NCI-H2196 treated with DMSO at 0.1 percent for 48 hours (cell line): ENCODE measurements around the gene BBS2.

Experiments used
- DNase-seq: peaks from one replicate; lab custom pipeline; 2025; ENCODE audit not compliant: unreplicated experiment; lab: John Stamatoyannopoulos, UW

BBS2 gene

DNA sequence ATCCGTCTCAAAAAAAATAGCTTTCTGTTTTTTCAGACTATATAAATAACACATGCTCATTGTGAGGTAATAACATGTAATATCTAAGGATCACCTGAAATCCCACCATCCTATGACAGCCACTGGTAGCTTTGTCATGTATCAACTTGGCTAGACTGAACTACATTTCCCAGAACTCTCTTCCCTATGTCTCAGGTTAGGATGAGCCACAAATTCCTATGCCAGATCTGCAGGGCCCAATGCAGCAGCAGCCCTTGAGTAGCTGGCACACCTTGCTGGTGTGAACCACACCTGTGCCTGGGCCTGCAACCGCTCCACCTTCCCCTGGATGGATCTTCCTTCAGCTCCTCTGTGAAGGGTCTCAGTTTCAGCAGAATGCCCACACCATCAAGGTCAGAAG, 40.4 kb downstream of the BBS2 start:
- no peak for DNase-seq

DNA sequence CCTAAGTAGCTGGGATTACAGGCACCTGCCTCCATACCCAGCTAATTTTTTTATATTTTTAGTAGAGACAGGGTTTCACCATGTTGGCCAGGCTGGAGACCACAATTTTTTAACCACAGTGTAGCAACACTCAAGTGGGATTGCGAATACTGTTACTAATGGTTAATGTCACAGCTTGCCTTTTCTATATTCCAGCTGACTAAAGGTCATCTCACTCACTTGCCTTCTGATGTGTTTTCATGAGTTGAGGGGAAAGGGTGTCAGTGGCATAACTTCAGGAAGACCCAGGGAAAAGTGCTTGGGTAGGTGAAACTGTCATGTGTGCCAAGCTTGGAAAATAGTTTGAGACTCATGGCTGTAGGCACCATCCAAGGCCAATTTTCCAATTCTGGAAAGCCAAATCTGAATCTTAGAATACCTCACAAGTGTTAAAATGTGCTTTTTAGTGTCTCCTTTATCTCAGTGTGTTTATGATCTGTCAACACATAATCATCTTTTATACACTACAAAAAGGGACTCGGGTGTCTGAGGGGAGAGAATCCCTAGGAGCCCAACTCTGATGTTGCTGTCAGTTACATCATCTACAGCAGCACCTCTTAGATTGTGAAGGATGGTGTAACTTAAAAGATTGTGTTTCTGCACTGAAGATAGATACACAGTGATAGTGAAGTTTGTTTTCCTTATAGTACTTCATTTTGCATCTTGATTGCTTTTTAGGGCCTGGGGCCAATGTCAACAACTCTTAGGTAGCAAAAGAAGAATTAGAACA, 41.4 kb downstream of the BBS2 start:
- DNase-seq, result no peak

DNA sequence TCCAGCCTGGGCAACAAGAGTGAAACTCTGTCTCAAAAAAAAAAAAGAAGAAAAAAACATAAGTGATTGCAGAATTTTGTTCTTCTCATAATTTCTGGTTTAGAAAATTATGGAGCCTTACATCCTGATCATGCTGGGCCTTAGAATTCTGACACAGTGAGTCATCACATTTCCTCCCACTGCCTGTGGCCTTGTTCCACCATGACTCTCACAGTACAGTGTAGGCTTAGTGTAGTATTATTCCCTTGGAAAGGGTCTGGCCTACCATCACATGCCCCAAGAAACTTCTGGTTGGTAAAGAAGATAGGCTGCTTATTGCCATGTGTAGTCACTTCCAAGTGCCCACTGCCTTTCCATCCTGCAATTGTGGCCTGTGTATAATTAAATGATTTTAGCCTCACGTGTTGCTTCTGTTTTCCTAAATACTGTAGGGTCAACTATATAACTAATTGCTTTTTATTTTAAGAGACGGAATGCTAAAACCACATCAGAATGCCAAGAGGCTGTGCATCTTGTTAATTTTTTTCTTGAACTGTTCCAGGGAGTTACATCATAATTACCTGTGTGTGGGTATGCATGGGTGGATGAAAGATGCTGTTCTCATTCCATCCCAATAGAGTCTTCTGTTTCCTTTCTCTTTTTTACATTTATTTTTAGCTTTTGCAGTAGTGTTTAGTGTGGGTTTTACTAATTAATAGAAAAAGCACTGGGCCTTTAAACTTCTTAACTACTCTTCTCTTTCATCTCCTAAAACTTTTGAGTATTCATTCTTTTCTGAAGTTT, 42.5 kb downstream of the BBS2 start:
- no peak for DNase-seq

DNA sequence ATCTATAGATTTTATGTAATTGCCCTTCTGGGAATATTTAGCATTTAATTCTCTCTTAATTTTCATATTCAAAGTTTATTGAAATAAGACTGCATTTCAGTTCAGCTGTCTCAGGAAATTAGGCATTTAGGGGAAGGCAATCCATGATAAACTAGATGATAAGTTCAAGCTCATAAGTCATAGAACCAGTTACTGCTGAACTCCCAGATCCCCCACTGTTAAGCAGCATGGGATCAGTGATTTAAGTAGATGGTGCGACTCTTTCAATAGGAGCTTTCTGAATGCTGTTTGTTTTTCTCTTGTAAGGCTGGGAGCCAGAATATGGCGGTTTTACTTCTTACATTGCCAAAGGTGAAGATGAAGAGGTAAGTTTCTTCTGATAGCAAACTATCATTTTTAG, 44.6 kb downstream of the BBS2 start:
- DNase-seq, result no peak

DNA sequence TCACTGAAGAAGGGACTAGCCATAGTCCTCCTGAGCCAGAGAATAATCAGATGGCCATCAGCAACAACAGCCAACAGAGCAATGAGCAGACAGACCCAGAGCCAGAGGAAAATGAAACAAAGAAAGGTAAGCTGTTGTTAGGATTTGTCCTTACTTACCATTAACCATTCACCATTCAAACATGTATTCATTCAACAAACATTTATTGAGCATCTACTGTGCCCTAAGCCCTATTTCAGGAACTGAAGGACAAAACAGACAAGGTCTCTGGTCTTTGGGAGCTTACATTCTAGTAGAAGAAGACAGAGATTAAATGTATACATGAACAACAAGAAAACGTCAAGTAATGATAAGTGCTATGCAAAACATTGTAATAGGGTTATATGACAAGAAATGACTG, 49.2 kb downstream of the BBS2 start:
- DNase-seq, result no peak

DNA sequence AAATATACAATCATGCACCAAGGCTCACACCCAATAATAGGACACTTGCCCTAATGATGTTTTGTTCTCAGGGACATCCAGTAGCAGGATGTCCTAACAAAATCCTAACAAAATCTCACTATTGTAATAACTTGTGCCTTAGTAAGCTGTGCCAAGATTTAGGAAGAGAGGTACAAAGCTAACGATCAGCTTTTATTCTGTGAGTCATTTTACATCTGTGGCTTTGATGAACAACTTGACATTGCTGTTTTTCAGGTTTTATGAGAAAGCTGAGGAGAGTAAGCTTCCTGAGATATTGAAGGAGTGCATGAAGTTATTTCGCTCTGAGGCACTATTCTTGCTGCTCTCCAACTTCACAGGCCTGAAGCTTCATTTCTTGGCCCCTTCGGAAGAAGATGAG, 49.6 kb downstream of the BBS2 start:
- no peak for DNase-seq

DNA sequence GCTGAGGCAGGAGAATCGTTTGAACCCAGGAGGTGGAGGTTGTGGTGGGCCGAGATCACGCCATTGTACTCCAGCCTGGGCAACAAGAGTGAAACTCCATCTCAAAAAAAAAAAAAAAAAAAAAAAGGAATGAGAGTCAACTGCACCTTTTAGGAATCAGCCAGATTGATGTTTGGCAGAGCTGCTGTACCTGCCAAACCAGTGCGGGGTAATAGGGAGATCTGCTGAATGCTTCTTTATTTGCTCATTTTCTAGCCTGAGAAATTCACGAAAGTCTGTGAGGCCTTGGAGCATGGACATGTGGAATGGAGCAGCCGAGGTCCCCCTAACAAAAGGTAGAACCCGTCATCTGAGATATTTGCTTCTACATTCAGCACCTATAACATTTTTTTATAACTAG, 50.1 kb downstream of the BBS2 start:
- DNase-seq, result no peak

DNA sequence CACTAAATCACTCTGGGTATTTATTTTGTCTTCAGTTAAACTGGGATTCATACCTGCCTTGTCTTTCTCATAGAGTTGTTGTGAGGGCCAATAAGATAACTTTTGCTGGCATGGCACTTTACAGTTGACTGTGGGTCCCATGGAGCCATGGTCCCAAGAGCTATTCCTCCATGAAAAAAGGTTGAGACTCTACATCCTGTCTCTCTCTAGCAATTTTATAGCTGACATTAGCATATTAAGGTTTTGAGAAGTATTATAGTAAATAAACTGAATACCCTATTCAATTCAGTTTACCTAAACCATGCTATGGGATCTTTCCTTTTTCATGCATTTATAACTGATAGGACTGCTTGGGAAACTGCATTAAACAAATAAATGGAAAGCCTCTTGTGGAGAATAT, 51.0 kb downstream of the BBS2 start:
- no peak for DNase-seq

DNA sequence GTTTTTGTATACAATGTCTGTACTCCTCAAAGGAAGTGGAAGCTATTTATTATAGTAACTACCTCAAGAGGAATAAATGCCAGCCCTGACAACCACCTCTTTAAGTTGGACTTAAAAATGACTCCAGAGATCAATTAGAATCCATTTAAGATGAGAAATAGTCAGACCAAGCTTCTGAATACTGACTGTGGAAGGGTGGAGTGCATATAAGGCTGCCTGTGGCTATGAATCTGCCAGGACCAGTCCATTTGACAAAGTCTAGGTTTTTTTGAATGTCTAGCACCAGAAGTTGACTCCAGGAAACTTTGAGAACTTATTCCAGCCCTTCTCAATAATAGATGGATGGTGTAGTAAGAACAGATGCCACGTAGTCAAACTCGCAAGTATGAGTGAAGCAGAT, 53.5 kb downstream of the BBS2 start:
- no peak for DNase-seq

DNA sequence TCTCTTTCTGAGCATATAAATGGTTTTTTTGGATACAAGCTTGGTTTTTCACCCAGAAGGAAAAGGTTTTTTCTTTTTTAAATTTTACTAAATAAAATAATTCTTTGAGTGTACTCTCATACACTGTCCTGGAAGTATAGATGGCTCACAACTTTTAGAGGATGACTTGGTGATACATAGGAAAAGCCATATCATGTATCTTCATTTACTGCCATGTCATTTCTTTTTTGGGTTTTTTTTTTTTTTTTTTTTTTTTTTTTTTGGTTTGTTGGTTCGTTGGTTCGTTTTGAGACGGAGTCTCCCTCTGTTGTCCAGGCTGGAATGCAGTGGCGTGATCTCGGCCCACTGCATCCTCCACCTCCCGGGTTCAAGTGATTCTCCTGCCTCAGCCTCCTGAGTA, 56.7 kb downstream of the BBS2 start:
- no peak for DNase-seq

DNA sequence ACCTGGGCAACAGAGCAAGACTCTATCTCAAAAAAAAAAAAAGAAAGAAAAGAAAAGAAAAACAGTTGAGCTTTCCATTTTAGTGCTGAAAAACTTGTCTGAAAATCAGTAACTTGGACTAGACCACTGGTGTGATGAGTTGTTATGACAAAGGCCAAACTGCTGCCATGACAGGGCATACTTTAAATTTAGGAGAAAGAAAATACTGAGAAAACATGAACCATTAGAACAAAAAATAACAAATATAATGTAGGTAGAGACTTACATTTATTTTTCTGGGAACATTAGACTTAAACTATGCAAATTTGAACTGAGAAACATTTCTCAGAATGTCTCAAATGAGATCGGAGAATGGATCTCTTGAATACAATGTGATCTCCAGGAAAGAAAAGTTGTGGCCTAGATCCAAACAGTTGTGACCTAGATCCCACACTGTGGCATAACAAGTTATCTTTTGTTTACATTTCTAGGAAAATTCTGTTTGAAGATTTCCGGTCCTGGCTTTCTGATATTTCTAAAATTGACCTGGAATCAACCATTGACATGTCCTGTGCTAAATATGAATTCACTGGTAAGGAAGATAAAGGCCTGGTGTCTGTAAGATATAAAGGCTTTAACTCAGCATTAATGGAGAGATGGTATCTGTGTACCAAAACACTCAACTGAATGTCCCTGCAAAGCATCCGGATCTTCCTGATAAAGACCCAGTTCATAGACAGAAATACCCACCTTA, 57.6 kb downstream of the BBS2 start:
- no peak for DNase-seq

DNA sequence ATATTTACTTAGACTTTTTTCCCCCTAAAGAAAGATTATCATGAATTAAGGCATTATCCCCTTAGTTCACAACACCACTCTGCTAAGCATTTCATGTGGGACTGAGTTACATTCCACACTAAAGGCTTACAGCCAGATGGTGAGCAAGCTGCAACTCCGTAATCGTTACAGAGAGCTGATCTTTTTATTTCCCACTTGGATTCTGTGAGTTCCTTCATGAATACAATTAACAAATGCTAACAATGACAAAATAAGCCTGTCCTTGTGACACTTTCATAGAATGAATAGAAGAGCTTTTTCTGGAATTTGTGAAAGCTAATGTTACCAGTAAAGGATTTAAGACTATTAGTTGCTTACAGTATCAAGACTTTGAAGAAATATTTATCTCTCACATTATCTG, 59.7 kb downstream of the BBS2 start:
- no peak for DNase-seq

DNA sequence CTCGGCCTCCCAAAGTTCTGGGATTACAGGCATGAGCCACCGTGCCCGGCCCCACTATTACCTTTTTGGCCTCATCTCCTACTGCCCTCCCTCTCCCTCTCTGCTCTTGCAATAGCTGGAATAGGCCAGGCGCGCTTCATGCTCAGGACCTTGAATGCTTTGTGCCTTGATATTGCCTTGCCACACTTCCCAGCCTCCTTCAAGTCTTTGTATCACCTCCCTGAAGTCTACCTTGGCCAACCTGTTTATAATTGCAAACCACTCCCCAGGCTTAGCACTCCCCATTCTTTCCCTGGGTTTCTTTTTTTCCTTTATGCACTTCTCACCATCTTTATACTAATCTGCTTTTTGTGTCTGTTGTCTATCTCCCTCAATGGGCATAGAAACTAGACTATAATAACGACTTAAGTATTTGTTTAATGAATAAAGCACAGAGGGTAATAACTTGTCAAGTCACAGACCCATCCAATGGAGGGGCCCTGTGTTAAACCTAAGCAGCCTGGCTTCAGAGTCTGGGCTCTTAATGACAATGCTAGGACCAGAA, 61.8 kb downstream of the BBS2 start:
- no peak for DNase-seq

DNA sequence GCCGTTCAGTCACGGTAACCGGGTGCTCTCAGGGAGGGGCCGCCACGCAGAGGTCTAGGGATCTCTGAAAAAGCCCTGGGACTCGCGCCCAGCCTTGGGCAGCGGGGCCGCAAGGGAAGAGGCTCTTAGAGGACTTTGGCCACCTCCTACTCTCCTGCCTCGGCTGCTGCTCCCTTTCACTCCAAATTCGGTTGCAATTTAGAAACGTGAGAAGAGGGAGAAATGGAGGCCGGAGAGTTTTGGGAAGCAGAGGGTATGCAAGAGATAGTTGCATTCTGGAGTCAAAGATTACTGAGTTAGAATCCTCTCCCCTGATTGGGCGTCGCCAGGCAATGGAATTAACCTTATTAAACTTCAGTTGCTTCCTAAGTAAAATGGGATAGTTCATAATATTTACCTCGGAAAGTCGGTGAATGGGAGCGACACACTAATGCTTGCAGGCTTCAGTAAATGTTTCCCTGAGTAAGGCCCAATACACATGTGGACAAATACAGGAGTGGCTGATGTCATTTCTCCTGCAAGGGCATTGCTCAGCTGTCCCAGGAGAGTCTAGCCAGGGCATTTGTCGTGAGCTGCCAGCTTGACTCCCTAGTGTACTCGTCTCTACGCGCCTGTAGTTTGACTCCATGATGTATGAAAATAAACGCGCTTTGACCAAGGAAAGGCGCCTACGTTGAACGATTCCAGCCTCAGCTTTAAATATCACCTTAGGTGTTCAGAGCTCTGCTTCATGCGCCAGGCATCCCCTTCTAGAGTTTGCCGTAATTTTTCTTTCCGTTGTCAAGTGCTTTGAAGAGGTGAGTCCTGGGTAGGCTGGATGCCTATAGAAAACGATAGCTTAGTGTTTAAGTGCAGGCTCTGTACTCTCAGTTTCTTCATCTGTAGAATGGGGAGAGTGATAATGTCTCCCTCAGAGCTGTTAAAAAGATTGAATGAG, 67.8 kb downstream of the BBS2 start:
- no peak for DNase-seq

DNA sequence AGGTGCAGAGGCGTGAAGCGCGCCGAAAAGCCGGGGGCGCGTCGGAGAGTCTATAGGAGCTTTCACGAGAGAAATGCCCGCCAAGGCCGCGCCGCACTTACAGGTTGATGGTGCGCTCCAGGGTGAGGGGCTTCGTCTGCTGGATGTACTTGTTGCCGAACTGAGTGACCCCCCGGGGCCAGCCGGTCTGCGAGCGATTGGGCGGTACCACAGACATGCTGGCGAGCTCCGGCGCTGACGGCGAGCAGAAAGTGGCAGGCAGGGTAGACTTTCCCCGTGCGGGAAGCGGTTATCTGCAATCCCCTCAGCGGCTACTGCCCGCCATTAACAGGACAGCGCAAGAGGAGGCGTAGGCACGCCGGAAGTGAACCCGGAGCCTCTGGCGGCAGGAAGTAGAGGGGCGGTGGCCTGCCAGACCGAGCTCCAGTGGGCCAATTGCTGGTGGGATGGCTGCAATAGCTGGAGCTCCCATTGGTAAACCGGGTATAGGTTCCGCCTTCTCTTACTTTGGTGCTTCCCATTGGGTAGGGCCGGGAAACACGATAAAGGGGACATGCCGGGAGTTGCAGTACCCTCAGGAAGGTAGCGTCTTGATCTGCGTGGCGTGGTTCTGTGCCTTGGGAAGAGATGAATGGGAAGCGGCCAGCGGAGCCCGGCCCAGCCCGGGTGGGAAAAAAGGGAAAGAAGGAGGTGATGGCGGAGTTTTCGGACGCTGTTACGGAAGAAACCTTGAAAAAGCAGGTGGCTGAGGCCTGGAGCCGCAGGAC, 68.7 kb downstream of the BBS2 start, which contains the start of the genes NUDT21 and OGFOD1:
NUDT21 (minus strand) TSS at position 347 of the 767 bp plus-strand sequence; CDS start at position 217, 130 bp downstream.
OGFOD1 (plus strand) TSS at position 569 of the 767 bp plus-strand sequence; CDS start at position 628, 59 bp downstream.
- peak; percentile 86 for DNase-seq

DNA sequence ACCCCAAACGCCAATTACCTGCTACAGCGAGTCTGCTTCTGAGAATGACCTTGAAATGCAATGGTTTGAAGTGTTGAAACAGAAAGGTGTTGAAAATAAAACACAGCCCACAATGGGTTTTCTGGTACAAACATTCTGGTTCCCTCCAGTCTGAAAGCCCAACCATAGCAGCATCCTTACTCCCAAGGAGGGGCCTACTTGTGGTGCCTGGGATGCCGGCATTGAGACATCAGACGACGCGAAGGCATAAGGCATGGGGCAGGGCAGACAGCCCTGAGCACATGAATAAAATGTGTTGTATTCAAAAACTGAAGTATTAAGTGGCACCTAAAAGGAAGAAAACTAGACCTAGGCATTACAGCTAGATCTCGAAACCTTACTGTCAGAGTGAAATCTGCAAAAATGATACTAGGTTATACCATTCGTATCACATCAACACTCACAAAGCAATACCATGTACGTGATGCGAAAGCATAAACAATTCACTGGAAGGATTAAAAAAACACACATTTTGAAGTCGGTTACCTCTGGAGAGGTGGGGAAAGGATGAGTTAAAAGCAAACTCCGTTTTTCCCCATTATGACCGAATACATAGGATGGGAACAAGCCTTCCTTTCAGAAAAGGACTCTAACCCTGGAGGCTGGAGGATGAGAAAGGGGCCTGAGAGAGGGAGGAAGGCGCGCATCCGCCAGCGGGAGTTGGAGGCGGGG, 69.4 kb downstream of the BBS2 start:
- no peak for DNase-seq

DNA sequence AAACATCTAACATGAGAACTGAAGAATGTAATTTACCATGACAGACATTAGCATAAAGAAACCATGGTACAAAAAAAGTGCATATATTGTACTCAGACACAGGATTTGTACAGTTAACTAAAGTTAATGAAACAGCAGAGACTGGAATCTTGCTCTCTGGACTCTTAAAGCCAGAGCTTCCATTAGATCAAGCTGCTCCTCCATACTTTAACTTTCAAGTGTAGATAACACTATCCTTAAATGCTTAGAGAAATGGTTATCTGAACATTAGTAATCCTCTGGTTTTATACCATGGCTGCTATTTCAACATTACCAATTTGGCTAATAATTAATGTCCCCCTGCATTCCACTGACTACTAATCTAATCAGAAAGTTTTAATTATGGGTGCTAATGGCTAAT, 71.8 kb downstream of the BBS2 start:
- DNase-seq, result no peak

DNA sequence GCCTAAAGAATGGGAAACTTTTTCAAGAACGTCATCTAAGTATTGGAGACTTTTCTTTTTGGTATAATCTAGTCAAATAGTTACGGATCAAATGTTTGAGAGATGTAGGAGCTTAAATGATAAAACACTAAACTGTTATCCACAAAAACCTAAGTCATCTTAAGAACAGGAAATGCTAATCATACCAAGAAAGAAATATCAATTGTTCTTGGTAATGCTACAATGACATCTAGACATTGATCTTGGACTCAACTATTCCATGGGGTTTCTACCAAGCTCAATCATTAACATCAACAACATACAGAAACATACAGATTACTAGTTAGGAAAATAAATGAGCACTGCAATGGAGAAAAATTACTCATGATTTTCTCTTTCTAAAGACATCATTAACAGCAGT, 72.5 kb downstream of the BBS2 start:
- DNase-seq, result no peak

DNA sequence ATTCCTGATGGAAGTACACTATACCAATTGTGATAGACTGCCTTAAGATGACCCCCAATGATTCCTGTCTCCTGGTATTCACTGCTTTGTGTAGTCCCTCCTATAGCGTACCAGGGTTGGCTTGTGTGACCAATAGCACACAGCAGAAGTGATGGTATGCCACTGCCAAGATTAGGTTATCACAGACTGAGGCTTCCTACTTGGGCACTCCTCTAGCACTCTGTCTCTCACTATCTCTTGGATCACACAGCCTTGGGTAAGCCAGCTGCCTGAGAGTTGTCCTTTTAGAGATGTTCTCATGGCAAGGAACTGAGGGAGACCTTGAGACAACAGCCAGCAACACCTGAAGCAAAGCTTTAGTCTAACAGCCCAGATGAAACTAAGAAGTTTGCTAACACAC, 81.8 kb downstream of the BBS2 start:
- no peak for DNase-seq
